ENCODE measurements around the gene MDN1. TPM values are rescaled to one million over a fixed set of nuclear protein-coding genes. Genes with fewer than 3 reads are reported as not detected.

Gene MDN1
- total and polyA plus RNA-seq, 2 of the 8 experiments (the other 6 are each of a cell fraction or from before 2014, with no cell fraction given), result 53.5 to 179 TPM

- TF ChIP-seq ATF3 (IDR thresholded peaks at IDR 0.05; ENCODE audit: insufficient read depth, low read depth, low read length) (no peak), TEAD4 (IDR thresholded peaks at IDR 0.05; ENCODE audit: low read depth, low read length) (no peak), POU5F1 (IDR thresholded peaks at IDR 0.05; ENCODE audit: low read depth, low read length) (no peak), HDAC2 (IDR thresholded peaks at IDR 0.05; ENCODE audit: borderline replicate concordance in 1 of 2, low read depth in 2 of 2, low read length in 2 of 2) (no peak), TCF12 (IDR thresholded peaks at IDR 0.05; ENCODE audit: low read depth, low read length) (no peak), SRF (IDR thresholded peaks at IDR 0.05; ENCODE audit: low read depth, low read length) (no peak), FOSL1 (IDR thresholded peaks at IDR 0.05; ENCODE audit: insufficient read depth, low read depth, low read length) (no peak), BACH1 (IDR thresholded peaks at IDR 0.05; ENCODE audit: low read length) (no peak)
Measured at GRCh38 chr6:89794324-89794723, 25.3 kb downstream of the MDN1 start (continued).
